Breast epithelium (tissue), 3 donors: Measurements from ENCODE around the gene TANC1.

Experiments
- POLR2A ChIP-seq: fragments of 450-650 bp; IDR thresholded peaks from one replicate; pipeline ENCODE4 v1.6.1; 2016; ENCODE audit warnings: antibody characterized with exemption, mild to moderate bottlenecking, moderate library complexity
- POLR2AphosphoS5 ChIP-seq, 3 donors: sonication (generic); formaldehyde crosslinking; IDR thresholded peaks; one replicate each; pipeline ENCODE4 v1.6.1; 2017; ENCODE audit warnings: antibody characterized with exemption in 3 of 3
- TF ChIP-seq, protein P1 (sequence below), 3 donors: fragments of 450-650 bp; IDR thresholded peaks; one replicate each; pipeline ENCODE4 v1.5.1; 2016 to 2017; ENCODE audit warnings: antibody characterized with exemption in 3 of 3, mild to moderate bottlenecking in 3 of 3, moderate library complexity in 3 of 3

GRCh38 chr2:159218389-159218788 is 249.9 kb downstream of the TANC1 start:
- TF ChIP-seq, protein P1, sequence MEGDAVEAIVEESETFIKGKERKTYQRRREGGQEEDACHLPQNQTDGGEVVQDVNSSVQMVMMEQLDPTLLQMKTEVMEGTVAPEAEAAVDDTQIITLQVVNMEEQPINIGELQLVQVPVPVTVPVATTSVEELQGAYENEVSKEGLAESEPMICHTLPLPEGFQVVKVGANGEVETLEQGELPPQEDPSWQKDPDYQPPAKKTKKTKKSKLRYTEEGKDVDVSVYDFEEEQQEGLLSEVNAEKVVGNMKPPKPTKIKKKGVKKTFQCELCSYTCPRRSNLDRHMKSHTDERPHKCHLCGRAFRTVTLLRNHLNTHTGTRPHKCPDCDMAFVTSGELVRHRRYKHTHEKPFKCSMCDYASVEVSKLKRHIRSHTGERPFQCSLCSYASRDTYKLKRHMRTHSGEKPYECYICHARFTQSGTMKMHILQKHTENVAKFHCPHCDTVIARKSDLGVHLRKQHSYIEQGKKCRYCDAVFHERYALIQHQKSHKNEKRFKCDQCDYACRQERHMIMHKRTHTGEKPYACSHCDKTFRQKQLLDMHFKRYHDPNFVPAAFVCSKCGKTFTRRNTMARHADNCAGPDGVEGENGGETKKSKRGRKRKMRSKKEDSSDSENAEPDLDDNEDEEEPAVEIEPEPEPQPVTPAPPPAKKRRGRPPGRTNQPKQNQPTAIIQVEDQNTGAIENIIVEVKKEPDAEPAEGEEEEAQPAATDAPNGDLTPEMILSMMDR (IDR thresholded peaks at IDR 0.05) = no peak
- no peak for TF ChIP-seq POLR2A
- TF ChIP-seq POLR2AphosphoS5 (IDR thresholded peaks at IDR 0.05) = no peak
